GM18951 (cell line): ENCODE measurements around the gene FAM149A.
A peak's percentile ranks its signal among the peaks of the same experiment; 100 is the strongest.

ENCODE experiments used
- POLR2A ChIP-seq: IDR thresholded peaks from 4 replicates; pipeline ENCODE4 v1.6.1; 2011; ENCODE audit warnings: mild to moderate bottlenecking; ENCODE audit not compliant: insufficient read length, insufficient read depth; ENCODE audit errors: extremely low read depth
- in situ Hi-C: fragments of 300-500 bp; cut with MboI; formaldehyde crosslinking; loops from one replicate; pipeline ENCODE4 v1.12.0; 2022; ENCODE audit warnings: low sequenced_read_pairs, mixed read lengths, inconsistent platforms; ENCODE audit not compliant: unreplicated experiment

FAM149A gene

DNA sequence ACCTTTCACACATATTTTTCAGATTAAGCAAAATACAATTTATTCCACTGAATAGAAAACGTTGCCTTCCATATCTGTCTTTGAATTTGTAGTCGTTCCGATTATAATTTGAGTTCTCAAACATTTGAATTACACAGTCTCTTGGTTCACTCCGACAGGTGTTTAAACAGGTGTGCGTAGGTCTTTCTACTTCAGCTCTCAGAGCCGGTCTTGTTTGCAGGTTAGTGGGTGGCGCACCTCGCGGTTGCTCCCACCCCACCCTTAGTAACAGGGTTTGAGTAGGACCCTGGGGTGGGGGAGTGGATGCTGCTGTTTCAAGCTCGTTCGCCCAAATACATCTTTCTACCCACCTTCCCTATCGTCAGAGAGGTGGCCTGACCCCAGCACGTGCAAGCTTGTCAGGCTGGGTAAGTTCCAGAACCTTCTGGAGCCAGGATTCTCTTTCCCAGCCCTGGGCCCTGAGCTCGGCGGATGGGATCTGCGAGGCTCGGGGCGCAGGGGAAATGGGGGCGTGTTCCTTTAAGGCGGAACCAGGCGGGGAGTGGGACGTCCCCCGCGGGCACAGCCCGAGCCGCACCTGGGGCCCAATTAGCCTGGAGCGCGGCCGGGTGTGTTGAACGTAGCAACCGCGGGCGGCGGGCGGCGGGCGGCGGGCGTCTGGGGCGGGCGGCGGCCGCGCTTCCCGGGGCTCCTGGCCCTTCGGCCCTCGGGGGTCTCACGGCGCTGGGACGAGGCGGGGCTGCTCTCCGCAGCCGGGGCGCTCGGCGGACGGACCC is at the start of gene FAM149A:
TSS of gene FAM149A (plus strand) at position 591 of the 776 bp plus-strand sequence.
- in situ Hi-C loops = no loop called here
- TF ChIP-seq POLR2A = peak; percentile 18

DNA sequence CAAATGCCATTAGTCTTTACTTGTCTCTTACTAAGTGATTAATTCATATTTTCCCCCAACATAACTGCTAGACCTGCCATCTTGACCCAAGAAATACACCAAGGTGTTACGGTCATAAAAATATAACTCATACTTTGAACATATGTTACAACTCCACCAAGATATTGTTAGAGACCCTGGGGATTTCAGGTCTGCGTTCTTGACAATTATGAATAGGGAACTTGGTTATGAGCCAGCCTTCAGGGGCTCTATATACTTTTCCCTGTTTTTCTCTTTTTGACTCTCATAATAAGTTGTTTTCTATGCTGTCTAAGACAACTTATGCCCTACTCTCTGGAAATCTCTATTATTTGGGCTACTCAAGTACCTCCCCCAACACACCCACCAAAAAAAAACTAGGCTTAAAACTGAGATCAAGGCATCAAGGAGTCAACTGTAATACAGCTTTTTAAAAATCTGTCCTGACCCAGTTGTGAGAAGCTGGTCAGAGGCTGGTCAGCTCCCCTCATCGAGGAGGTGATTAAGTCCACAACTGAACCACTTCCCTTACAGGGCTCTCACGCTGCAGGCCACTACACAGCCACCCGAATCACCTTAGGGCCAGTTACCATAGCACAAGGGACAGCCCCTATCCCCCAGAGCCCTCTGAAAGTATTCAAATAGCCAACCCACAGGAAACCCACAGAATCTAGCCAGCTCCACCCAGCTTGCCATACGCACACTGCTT is 46.1 kb upstream of the FAM149A start:
- in situ Hi-C loops = no loop called here
- no peak for TF ChIP-seq POLR2A

DNA sequence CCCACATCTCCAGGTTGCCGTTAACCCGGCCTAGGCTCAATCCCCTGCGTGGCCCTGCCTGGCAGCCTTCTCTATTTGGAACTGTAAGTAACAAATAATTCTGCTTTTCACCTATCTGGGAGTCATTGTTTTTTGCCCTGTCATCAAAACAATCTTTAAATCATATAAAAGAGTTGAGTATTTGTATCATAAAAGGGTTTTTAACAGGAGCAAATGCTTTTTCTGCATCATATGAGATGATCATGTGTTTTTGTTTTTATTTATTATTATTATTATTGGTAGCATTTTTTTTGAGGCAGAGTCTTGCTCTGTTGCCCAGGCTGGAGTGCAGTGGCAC is 45.6 kb upstream of the FAM149A start:
- TF ChIP-seq POLR2A = no peak
- in situ Hi-C loops = no loop called here

DNA sequence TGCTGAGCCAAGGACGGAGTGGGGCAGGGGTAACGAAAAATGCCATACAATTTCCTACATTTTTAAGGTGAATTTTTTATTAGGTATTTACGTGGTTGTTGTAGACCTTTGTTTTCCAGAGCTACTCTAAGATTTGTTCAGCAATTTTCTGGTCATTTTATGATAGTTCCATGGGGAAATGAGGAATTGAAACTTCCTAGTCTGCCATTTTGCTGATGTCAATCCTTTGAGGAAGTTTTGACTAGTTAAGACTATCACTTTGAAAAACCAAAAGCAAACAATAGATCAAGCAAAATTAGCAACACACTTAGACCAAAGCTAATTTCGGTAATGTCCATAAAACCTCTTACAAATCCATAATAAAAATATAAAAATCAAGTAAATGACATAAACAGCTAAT is 42.6 kb upstream of the FAM149A start:
- in situ Hi-C loops = no loop called here
- TF ChIP-seq POLR2A = no peak

DNA sequence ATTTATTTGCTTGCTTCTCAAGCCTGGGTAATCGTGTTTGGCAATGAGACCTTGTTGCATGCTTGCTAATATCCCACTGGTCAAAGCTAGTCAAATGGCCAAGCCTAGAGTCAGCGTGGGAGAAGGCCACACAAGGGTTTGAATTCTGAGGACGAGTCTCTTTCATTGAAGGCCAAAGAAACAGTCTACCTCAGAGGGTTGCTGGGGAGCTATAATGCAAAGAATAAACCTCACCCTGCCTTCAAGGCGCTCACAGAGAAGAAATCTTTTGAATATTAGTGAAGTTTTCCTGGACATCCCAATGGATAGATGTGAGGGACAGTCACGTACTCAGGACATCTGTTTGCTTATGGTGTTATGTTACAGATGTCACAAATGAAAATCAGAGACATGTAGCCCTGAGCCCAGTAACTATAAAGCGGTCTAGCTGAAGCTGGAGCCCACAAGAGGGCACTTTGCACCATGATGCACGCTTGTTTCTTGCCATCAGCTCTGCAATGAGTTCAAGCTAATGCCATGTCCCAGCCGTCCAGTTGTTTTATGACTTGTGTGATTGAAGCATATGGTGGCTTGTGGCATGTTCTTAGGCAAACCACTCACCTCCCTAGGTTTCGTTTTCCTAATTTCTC is 36.6 kb upstream of the FAM149A start:
- no peak for TF ChIP-seq POLR2A

DNA sequence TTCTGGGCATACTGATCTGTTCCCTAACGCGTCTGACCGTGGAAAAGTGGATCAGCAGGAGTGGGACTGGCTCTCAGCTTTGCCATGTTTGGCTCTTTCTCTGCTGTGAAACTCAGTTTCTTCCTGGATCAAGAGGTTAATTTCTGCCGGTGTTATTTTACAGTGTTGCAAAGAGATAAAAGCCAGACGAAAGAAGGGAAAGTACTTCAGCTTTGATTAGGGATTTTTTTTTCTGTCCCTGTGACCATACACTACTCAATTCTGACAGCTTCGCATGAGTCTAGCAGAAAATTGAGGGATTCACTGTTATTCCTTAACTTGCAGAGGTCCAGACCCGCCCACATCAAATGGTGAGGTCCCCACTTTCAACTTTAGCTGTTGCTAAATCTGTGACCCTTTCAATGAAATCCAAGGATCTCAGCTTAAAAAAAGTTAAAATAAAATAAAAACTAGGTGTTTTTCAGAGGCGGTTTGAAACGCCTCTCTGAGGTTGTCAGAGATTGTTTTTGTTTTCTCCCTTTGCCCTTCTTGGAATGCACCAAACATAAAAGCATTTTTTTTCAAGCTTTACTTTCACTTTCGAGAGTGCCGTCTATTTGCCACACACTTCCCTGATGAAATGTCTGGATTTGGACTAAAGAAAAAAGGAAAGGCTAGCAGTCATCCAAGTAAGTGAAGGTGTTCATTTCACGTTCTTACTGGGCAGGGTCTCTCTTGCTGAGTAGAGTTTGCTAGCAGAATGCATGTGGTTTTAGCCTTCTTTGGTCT is 35.7 kb upstream of the FAM149A start, which contains the start of gene TLR3:
TSS of gene TLR3 (plus strand) at position 576 of the 768 bp plus-strand sequence. CDS start 7,464 bp downstream, outside the sequence.
- no peak for TF ChIP-seq POLR2A
- in situ Hi-C loops = no loop called here

More for the DNA sequence above, 36.6 kb upstream of the FAM149A start:
- in situ Hi-C loops = no loop called here

DNA sequence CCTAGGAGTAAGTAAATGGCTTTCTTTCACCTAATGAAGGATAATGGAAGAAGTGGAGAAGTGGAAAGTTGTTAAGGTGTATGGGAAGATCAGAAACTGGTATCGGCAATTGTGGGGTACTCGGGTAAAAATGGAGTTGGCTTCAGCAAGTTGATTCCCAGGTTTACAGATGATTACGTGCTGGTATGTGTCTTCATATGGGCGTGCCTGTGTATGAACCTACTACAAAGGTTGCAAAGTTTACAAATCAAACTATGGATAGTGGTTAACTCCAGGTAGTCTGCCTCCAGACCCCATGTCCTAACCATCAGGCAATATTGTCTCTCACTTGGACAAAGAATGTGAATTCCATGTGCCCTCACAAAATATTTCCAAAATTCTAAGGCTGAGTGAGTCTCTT is 34.8 kb upstream of the FAM149A start:
- no peak for TF ChIP-seq POLR2A
- in situ Hi-C loops = no loop called here

DNA sequence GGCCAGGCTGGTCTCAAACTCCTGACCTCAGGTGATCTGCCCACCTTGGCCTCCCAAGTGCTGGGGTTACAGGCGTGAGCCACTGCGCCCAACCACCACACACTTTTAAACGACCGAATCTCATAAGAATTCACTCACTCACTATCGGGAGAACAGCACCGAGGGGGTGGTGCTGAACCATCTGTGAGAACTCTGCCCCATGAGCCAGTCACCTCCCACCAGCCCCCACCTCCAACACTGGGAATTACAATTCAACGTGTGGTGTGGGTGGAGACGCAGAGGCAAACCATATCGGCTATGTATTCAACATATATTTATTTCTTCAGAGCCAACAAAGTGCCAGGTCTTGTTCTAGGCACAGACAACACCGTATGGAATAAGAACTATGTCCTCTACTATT is 32.0 kb upstream of the FAM149A start:
- in situ Hi-C loops = no loop called here

DNA sequence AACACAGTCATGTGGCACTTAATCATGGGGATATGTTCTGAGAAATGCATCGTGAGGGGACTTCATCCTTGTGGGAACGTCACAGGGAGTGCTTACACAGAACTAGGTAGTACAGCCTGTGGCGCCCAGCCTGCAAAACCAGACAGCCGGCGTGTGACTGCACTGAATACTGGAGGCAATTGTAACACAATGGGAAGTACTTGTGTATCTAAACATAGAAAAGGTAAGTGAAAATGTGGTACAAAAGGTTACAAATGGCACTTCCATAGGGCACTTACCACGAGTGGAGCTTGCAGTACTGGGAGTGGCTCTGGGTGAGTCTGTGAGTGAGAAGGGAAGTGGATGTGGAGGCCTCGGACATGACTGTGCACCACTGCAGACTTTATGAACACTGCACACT is 30.3 kb upstream of the FAM149A start:
- no peak for TF ChIP-seq POLR2A
- in situ Hi-C loops = no loop called here

More for the DNA sequence above, 32.0 kb upstream of the FAM149A start:
- TF ChIP-seq POLR2A = no peak

DNA sequence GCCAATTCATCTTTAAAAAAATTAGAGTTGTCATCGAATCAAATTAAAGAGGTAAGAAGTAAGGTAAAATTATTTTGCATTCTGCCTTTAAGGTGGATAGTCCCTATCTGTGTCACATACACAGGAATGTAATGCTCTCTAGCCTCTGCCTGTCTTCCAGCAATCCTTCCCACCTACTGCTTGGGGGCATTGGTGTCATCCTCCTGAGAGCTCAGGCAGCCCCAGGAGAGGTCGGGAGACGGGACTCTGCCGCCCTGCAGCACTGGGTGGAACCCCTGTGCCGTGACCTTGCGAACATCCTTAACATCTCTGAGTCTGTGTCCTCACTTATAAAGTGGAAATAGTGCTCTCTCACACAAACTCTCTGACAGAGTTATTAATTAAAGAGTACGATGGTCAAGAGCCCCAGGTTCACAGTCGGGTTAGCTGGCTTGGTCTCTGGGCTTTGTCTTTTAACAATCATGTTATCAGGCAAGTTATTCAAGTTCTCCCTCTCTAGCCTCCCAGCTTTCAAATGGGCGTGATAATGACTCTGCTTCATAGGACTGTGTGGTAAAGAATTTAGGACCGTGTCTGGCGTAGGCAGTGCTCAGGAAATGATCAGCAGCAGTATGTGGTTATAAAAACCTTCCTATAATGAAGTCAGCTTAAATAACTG is 25.4 kb upstream of the FAM149A start:
- in situ Hi-C loops = no loop called here
- TF ChIP-seq POLR2A = no peak

DNA sequence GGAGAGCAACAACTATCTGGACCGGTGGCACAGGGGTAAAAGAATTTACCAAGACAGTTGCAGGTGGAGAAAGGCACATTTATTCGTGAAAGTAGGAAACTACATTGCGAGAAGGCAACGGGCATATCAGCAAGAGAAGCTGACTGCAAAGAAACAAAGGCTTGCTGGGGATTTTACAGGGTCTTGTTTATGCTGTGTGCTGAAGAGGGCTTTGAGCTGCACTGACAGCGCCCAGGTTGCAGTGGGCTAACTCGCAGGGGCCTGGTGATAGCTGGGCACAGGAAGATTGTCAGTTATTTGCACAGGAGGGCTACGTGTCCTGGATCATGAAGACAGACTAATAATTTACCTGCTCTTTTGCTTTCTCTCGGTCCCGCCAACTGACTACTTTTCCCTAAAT is 24.8 kb upstream of the FAM149A start:
- in situ Hi-C loops = no loop called here
- no peak for TF ChIP-seq POLR2A

DNA sequence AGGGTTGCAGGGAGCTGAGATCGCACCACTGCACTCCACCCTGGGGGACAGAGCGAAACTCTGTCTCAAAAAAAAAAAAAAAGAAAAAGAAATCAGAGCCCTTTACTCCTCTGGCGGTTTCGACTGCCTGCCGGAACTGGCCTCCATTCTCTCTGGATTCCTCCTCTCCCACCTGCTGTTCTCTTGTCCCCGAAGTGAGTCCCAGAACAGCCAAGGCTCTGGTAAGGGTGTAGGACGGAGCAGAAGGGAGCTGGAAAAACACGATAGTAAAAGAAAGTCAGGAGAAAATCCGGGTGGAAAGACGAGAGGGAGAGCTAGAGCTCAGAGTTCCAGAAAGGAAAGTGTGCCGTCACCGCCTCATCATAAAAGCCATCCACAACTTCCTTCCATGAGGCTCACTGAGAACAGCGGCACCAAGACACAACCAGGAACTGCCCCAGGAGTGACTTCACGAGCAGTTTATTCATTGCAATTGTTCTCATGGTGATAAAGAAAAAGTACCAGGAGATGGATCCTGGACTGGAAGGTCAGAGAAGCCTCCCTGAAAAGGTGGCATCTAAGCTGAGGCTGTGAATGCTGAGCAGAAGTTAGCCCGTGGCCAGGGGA is 23.2 kb upstream of the FAM149A start:
- no peak for TF ChIP-seq POLR2A
- in situ Hi-C loops = no loop called here
